Chondrocyte (in vitro differentiated cells): ENCODE data around the gene SORCS1. TPM values are rescaled to one million over a fixed set of nuclear protein-coding genes. Genes with fewer than 3 reads are reported as not detected.

Source experiments
- DNase-seq: peaks from one replicate; pipeline ENCODE4 v3.0.0; 2021; ENCODE audit warnings: mixed read lengths, low spot score
- H3K27ac Mint-ChIP-seq: one replicate; pipeline ENCODE4 v1.8.0; 2021; ENCODE audit warnings: mild to moderate bottlenecking, moderate library complexity, mixed read lengths; ENCODE audit not compliant: unreplicated experiment
- H3K27me3 Mint-ChIP-seq: 2 replicates; pipeline ENCODE4 v1.8.0; 2021; ENCODE audit warnings: low read depth, mixed read lengths
- H3K36me3 Mint-ChIP-seq: 2 replicates; pipeline ENCODE4 v1.8.0; 2021; ENCODE audit warnings: low read depth, mixed read lengths
- H3K4me1 Mint-ChIP-seq: 2 replicates; pipeline ENCODE4 v1.8.0; 2021; ENCODE audit warnings: low read depth, mild to moderate bottlenecking, mixed read lengths
- H3K4me3 Mint-ChIP-seq: one replicate; pipeline ENCODE4 v1.8.0; 2021; ENCODE audit warnings: mild to moderate bottlenecking, moderate library complexity, mixed read lengths; ENCODE audit not compliant: unreplicated experiment
- H3K9me3 Mint-ChIP-seq: 2 replicates; pipeline ENCODE4 v1.8.0; 2021; ENCODE audit warnings: low read depth, mixed read lengths
- CTCF ChIP-seq: fragments of 200-600 bp; sonication (generic); IDR thresholded peaks from 2 replicates; pipeline ENCODE4 v1.5.0; 2021; ENCODE audit warnings: antibody characterized with exemption, mild to moderate bottlenecking, moderate library complexity
- total RNA-seq: library from RNA; stranded (reverse); gene quantifications from 3 replicates; pipeline ENCODE4 v1.2.1, GENCODE V29; 2021

The SORCS1 gene
- total RNA-seq, 1 donor from 2014 or later: not detected

DNA sequence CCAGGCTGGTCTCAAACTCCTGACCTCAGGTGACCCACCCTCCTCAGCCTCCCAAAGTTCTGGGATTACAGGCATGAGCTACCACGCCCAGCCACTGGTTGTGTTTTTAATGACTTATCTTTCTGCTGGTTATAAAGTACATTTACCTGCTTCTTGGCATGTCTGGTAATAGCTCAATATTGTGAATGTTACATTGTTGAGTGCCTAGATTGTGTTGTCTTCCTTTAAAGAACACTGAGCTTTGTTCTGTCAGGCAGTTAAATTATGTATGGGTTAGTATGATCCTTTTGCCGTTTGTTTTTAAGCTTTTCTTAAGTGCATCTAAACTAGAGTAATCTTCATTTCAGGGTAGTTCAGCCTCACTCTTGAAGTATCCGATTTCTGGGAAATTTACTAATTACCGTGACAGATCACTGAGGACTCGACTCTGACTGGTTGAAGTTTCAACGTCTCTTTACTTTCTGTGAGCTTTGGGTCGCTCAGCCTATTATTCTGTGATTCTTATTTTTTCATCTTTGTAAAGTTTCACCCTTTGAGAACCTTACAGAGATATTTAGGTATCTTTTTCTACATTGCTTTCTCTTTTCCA, 617.4 kb downstream of the SORCS1 start:
- H3K36me3 Mint-ChIP-seq: no peaks in the 10 kb centered on the region
- H3K9me3 Mint-ChIP-seq: no peaks in the 10 kb centered on the region
- TF ChIP-seq CTCF: no peak
- no peaks in the 10 kb centered on the region for H3K4me1 Mint-ChIP-seq
- no peak overlapping the region for H3K27ac Mint-ChIP-seq
- DNase-seq: no peak
- H3K4me3 Mint-ChIP-seq: no peak overlapping the region
- peaks cover 10% of the 10 kb centered on the region for H3K27me3 Mint-ChIP-seq

- no peaks in the 10 kb centered on the region for H3K36me3 Mint-ChIP-seq
- H3K4me3 Mint-ChIP-seq: no peak overlapping the region
- H3K9me3 Mint-ChIP-seq: no peaks in the 10 kb centered on the region
- peaks cover 5% of the 10 kb centered on the region for H3K4me1 Mint-ChIP-seq
- H3K27me3 Mint-ChIP-seq: peaks cover 11% of the 10 kb centered on the region
- DNase-seq: no peak
- TF ChIP-seq CTCF: no peak
- no peak overlapping the region for H3K27ac Mint-ChIP-seq
Observed at GRCh38 chr10:106542461-106542860, 622.0 kb downstream of the SORCS1 start.

GRCh38 chr10:106540645-106541044, 623.9 kb downstream of the SORCS1 start:
- Mint-ChIP-seq H3K27ac (no peak overlapping the region), H3K4me3 (no peak overlapping the region), H3K36me3 (no peaks in the 10 kb centered on the region), H3K4me1 (peaks cover 5% of the 10 kb centered on the region), H3K27me3 (peaks cover 4% of the 10 kb centered on the region), H3K9me3 (peaks cover 1% of the 10 kb centered on the region)
- no peak for TF ChIP-seq CTCF
- no peak for DNase-seq

DNA sequence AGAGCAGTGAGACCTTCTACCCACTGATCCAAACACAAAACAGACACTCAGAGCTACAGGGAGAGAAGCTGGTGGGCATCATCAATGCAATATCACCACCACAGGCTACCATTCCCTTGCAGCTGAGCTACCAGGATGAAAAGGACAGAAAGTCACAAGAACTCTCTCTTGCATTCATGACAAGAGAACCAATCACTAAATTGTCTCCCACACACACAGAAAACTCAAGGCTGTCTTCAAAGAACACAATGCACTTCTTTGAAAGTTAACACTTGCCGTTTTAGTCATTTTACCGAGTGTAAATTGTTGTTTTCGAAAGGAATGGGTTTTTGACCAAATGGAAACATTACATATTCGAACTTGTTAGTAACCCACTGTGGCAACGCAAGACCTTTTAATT, 626.6 kb downstream of the SORCS1 start:
- H3K9me3 Mint-ChIP-seq: peaks cover 3% of the 10 kb centered on the region
- DNase-seq: no peak
- peaks cover 5% of the 10 kb centered on the region for H3K4me1 Mint-ChIP-seq
- H3K36me3 Mint-ChIP-seq: no peaks in the 10 kb centered on the region
- H3K4me3 Mint-ChIP-seq: no peak overlapping the region
- H3K27ac Mint-ChIP-seq: no peak overlapping the region
- TF ChIP-seq CTCF: no peak
- H3K27me3 Mint-ChIP-seq: peaks cover 8% of the 10 kb centered on the region

GRCh38 chr10:106535304-106535953, 629.1 kb downstream of the SORCS1 start:
- TF ChIP-seq CTCF: no peak
- DNase-seq: no peak
- H3K27ac Mint-ChIP-seq: no peak overlapping the region
- peaks cover 3% of the 10 kb centered on the region for H3K9me3 Mint-ChIP-seq
- H3K27me3 Mint-ChIP-seq: peaks cover 8% of the 10 kb centered on the region
- H3K4me1 Mint-ChIP-seq: peaks cover under 1% of the 10 kb centered on the region
- no peaks in the 10 kb centered on the region for H3K36me3 Mint-ChIP-seq
- H3K4me3 Mint-ChIP-seq: no peak overlapping the region
